AG20443 (cell line): ENCODE results near the gene RPRD2.
A peak's percentile ranks its signal among the peaks of the same experiment; 100 is the strongest.
"Not testable (repeated sequence)": the region's sequence is repeated elsewhere in the genome, so short reads cannot be mapped to it uniquely, and the experiment has no call there.

Experiments used
- DNase-seq: peaks from one replicate; pipeline ENCODE4 v3.0.0; 2012; ENCODE audit warnings: low spot score, mixed read lengths

Gene RPRD2

GRCh38 chr1:150389650-150390049, 25.7 kb downstream of the RPRD2 start:
- DNase-seq: no peak

GRCh38 chr1:150392627-150393026, 28.7 kb downstream of the RPRD2 start:
- DNase-seq: no peak

- DNase-seq: not testable (repeated sequence)
Observed at GRCh38 chr1:150395115-150395514, 31.2 kb downstream of the RPRD2 start.

- no peak for DNase-seq
Observed at GRCh38 chr1:150397392-150398032, 33.6 kb downstream of the RPRD2 start.

- no peak for DNase-seq
Observed at GRCh38 chr1:150404465-150404864, 40.5 kb downstream of the RPRD2 start.

- DNase-seq: no peak
Observed at GRCh38 chr1:150405660-150406059, 41.7 kb downstream of the RPRD2 start.

GRCh38 chr1:150406483-150406882, 42.5 kb downstream of the RPRD2 start:
- no peak for DNase-seq

- DNase-seq: no peak
Observed at GRCh38 chr1:150407330-150407729, 43.4 kb downstream of the RPRD2 start.

- no peak for DNase-seq
Observed at GRCh38 chr1:150408800-150409199, 44.9 kb downstream of the RPRD2 start.

GRCh38 chr1:150409504-150410362, 45.8 kb downstream of the RPRD2 start:
- DNase-seq: no peak

- DNase-seq: no peak
Observed at GRCh38 chr1:150410582-150411101, 46.7 kb downstream of the RPRD2 start.

GRCh38 chr1:150414592-150414991, 50.6 kb downstream of the RPRD2 start:
- DNase-seq: no peak

GRCh38 chr1:150415800-150416199, 51.9 kb downstream of the RPRD2 start:
- DNase-seq: no peak

- peak; percentile 11 for DNase-seq
Observed at GRCh38 chr1:150420560-150421265, 56.8 kb downstream of the RPRD2 start.

GRCh38 chr1:150422541-150422940, 58.6 kb downstream of the RPRD2 start:
- DNase-seq: no peak

- DNase-seq: no peak
Observed at GRCh38 chr1:150429805-150430204, 65.9 kb downstream of the RPRD2 start.

GRCh38 chr1:150441121-150441520, 77.2 kb downstream of the RPRD2 start:
- DNase-seq: no peak

GRCh38 chr1:150444232-150444631, 80.3 kb downstream of the RPRD2 start:
- DNase-seq: no peak

GRCh38 chr1:150456146-150456647, 92.2 kb downstream of the RPRD2 start:
- no peak for DNase-seq

GRCh38 chr1:150464422-150464826, 100.5 kb downstream of the RPRD2 start:
- DNase-seq: peak; percentile 82

GRCh38 chr1:150466964-150467363, 103.0 kb downstream of the RPRD2 start:
- no peak for DNase-seq

GRCh38 chr1:150469291-150469690, 105.3 kb downstream of the RPRD2 start:
- no peak for DNase-seq
